Bone marrow (tissue), 2 donors: ENCODE data around the gene TCF12.
"Not testable (repeated sequence)": the region's sequence is repeated elsewhere in the genome, so short reads cannot be mapped to it uniquely, and the experiment has no call there.

Source experiments
- DNase-seq, 2 donors: peaks; one replicate each; lab custom pipeline; 2025; lab: John Stamatoyannopoulos, UW

TCF12 gene

DNA sequence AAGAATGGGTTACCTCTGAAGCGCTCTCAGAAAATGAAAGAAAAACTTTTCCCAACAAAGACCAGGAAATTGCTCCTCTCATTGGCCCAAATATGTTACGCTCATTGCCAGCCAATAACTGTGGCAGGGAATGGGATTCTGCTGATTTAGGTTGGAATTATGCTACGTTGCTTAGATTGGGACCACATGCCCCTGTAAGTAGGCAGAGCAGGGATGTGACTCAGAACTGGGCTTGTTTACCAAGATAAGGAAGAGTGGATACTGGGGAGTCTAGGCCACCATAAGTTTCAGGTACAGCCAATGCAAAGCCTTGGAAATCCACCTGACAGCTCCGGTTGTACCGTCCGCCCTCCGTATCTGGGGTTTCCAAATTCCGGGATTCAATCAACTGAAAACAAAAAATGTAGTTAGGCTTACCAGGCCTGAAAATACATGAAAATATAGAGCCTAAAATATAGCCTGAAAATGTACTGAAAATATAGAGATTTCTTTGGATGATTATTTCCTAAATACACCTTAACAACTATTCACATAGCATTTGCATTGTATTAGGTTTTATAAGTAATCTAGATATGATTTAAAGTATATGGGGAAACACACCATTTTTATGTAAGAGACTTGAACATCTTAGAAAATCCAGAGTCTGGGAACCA lies 1.5 kb upstream of the TCF12 start:
- no peak for DNase-seq

GRCh38 chr15:56917652-56918045 lies 795 bp upstream of the TCF12 start:
- DNase-seq, result peak in 1 of 2 donors; percentile 51

- peak; percentile 21 to 78 for DNase-seq
Observed at GRCh38 chr15:56919031-56919608, 676 bp downstream of the TCF12 start.

GRCh38 chr15:56919609-56920366 lies 1.3 kb downstream of the TCF12 start:
- peak in 1 of 2 donors; percentile 52 for DNase-seq

DNA sequence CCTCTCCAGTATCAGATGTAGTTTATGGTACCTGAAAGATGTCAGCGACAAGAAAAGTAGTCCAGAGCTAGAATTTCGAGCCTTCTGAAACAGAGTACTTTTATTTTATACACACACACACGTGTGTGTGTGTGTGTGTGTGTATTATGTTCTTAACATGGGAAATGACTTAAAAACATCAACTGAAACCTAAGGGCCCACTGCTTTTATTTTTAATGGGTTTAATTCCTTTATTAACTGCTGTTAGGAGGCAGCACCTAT lies 1.9 kb downstream of the TCF12 start:
- no peak for DNase-seq

- no peak for DNase-seq
Observed at GRCh38 chr15:56923174-56923591, 4.7 kb downstream of the TCF12 start.

DNA sequence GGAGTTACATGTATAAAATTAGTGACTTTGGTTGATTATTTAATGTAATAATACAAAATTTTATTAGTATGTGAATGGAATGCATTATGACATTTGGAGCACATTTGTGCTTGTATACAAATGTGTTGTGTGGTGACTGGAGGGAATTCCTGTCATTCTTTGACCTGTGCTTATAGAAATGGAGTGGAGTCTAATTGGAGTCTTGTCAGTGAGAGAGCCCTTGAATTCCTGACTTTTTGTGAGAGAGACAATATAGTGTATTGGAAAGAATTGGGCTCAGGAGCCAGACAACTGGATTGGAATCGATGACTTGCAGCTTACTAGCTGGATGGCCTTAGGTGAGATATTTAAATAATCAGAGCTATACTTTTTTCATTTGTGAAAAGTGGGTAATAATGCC lies 9.4 kb downstream of the TCF12 start:
- no peak for DNase-seq

DNA sequence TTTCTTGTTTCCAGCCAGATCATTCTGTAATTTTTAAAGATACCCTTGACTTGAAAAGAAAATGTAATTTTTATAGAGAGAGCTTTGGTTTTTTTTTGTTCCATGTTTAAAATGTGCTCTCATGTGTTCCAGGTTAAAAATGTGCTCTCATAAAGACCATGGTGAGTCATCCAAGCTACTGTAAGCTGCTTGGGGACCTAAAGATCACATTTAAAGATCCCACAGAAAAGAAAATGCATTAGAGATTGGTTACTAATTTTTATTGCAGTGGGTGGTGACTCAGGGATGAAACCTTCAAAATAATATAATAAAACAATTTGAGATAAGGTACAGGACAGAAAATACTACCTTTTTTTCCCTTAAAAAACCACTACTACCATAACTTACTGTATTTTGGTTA lies 11.0 kb downstream of the TCF12 start:
- DNase-seq, result no peak

DNA sequence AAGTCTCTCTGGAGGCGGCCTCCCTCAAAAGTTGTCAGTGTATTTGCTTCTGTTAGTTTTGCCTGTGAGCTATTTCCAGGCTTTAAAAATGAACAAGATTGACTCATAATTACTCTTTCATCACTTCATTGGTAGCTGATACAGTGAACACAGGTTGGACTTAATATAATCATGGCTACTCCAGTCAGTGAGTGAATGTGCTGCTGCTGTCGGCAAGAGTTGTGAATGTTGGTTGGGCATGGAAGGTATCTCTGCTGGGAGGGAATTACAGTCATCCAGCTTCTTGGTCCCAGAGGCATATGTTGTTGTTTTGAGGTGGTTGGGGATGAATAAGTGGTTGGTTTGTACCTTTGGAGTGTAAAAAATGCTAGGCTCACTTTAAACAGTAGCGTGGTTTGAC lies 11.5 kb downstream of the TCF12 start:
- DNase-seq, result no peak

GRCh38 chr15:56930669-56931313 lies 12.3 kb downstream of the TCF12 start:
- DNase-seq, result no peak

- DNase-seq, result no peak
Observed at GRCh38 chr15:56931639-56932508, 13.4 kb downstream of the TCF12 start.

DNA sequence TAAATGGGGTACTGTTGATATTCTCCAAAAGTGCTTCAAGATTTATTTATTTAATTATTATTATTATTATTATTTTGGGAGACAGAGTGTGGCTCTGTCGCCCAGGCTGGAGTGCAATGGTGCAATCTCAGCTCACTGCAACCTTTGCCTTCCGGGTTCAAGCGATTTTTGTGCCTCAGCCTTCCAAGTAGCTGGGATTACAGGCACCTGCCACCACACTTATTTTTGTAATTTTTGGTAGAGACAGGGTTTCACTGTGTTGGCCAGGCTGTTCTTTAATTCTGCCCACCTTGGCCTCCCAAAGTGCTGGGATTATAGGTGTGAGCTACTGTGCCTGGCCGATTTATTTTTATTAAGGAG lies 14.0 kb downstream of the TCF12 start:
- not testable (repeated sequence) for DNase-seq

DNA sequence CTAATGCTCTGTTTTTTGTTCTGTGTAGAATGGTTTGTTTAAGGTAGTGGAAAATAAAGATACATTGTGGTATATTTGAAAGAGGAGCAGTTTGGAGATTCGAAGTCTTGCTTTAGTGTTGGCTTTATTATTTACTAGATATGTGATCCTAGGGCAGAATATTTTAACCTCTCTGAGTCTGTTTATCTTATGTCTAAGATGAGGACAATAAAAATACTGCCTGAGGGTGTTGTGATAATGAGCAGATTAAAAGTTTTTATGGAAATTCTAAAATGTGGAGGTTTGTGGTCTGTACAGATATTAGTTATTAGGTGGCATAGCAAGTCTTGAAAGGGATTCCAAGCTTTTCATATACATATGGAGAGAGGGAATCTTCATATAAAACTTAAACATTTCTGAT lies 15.0 kb downstream of the TCF12 start:
- DNase-seq, result no peak

GRCh38 chr15:56933811-56934210 lies 15.4 kb downstream of the TCF12 start:
- no peak for DNase-seq

GRCh38 chr15:56934269-56934668 lies 15.8 kb downstream of the TCF12 start:
- no peak for DNase-seq

- DNase-seq, result no peak
Observed at GRCh38 chr15:56936929-56937328, 18.5 kb downstream of the TCF12 start.

DNA sequence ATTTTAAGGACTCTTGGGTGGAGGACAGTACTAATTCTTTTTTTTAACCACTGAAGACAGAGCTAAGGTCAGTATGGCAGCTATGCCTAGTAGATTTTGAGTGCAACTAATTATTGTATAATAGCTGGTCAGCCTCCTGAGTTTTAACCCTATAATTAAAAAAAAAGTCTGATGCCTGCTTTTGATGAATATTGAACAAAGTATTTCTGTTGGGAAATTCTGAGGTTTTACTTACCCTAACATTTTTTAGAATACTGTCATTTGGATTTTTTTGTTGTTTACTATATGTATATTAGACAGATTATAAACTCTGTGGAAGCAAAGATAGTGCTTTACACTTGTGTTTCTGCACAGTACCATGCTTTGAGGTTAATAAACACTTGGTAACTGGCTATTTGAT lies 20.8 kb downstream of the TCF12 start:
- DNase-seq, result no peak

DNA sequence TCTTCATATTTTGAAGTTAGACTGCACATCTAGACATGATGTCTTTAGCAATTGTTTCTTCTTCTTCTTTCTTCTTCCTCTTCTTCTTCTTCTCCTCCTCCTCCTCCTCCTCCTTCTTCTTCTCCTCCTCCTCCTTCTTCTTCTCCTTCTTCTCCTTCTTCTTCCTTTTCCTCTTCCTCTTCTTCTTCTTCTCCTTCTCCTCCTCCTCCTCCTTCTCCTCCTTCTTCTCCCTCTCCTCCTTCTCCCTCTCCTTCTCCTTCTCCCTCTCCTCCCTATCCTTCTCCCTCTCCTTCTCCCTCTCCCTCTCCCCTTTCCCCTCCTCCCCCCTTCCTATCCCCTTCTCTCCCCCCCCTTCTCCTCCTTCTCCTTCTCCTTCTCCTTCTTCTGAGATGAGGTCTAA lies 21.9 kb downstream of the TCF12 start:
- DNase-seq, result no peak

DNA sequence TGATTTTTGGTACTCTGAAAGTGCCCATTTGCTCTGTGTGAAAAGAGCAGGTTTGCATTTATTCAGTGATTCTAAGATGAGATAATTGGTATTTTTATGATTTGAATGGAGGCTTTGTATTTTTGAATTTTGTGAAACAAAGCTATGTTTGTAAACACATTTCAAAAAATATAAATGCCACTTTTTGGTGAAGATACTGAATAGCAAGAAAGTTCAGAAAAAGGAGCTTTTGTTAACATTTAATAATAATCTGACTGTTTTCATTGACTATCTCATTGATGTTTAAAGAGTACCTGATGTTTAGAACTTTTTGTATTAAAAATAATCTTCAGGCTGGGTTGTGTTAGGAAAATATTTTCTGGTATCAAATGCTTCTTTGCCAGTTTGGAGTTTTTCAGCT lies 23.7 kb downstream of the TCF12 start:
- DNase-seq, result no peak

DNA sequence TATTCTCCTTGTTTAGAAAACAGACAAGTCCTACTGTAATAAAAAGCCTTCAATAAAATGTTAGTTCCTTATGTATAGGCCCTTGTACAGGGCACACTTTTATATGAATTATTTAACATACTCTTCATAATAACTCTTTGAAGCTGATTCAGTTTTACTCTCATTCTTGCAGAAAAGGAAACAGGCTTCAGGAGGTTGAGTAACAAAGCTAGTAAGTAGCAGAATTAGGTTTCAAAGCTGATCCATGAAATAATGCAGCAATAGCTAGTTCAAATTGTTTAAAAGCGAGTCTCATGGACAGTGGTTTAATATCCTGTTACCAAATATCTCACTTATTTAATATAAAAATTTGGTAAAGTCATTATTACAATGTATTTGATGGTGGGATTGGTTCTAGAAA lies 25.0 kb downstream of the TCF12 start:
- DNase-seq, result no peak

DNA sequence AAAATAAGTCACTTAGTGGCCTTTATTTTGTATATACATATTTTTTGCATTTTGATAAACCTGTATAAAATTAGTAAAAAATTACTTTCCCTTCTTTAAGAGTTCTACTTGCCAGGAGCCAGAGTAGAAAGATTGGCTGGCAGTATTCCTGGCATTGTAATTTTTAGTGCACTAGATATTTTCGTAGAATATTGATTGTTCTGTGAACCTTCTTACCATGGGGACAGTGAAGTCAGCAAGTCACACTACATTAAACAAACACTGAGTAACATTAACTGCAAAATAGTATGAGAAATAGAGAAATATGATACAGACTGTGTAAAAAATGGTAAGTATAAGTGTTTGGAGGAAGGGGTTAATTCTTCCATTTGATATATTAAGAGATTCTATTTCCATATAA lies 26.0 kb downstream of the TCF12 start:
- no peak for DNase-seq

GRCh38 chr15:56946150-56946549 lies 27.7 kb downstream of the TCF12 start:
- DNase-seq, result no peak
